ENCODE measurements around the gene PRCD.
"Not testable (repeated sequence)": the region's sequence is repeated elsewhere in the genome, so short reads cannot be mapped to it uniquely, and the experiment has no call there.

PRCD gene

DNA sequence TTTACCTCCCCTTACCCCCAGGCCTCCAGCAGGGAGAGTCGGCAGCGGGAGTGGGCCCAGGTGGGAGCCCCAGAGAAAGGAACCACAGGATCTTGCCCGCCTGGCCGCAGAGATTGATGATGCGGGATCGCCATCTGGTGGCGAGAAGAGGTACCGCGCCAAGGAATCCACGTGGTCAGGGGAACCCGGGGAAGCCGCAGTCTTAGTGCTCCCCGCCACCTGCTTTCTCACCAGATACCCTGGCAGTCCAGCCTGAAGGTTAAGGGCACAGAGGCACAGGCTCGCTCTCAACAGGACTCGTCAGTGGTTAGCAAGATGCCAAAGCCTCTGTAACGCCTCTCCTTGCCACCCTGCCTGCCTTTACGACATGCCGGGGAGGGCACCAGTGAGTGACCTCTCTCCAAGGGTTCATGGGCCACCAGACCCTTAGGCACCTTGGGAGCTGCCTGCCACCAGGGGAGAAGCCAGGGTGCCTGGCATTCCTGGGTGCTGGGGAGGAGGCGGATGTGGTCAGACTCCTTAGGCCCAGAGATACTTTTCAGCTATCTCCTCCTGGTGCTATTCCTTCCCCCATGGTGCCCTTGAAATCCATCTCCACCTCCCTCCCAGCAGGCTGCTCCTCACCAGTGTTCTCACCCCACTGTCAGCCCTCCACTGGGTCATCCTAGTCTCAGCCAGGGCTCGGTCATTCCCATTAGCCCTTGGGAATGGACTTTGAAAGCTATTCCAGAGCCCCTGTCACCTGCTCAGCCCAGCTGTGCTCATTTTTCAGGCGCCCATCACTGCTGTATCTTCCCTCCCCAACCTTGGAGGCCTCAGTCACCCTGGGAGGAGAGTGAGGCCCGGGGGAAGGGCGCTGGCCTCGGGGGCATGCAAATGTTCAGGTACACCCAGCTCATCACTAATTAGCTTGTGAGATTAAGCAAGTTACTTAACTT lies 33.2 kb upstream of the PRCD start:
- peak; percentile 58 for DNase-seq

DNA sequence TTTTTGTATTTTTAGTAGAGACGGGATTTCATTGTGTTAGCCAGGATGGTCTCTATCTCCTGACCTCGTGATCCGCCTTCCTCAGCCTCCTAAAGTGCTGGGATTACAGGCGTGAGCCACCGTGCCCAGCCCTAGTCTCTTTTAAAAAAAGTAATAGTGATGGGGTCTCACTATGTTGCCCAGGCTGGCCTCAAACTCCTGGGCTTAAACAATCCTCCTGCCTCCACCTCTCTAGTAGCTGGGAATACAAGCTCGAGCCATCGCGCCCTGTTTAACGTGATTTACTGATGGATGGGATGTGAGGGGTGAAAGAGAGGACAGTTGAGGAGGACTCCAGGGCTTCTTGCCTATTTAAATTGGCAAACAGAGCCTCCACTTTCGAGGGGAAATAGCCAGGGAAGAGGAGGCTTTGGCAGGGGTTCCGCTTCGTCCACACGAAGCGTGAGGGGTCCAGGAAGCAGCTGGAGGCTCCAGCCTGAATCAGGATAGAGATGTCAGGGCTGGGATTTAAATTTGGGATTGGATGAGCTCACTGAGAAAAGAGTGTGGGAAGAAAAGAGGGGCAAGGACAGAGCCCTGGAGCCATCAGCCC lies 31.3 kb upstream of the PRCD start:
- not testable (repeated sequence) for DNase-seq

DNA sequence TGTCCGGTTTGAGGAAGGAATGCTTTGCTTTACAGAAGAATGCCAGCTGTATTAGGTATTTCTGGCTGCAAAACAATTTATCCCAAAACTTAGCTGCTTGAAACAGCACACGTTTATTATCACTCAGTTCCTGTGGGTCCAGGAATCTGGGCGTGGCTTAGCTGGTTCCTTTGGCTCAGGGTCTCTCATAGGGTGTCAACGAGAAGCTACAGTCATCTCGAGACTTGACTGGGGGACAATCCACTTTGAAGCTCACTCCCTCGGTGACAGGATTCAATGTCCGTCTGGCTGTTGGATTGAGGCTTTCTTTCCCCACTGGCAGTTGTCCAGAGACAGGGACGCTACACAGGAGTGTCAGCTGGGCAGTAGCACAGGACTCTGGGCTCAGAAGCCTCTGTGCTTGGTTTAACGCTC lies 29.0 kb upstream of the PRCD start:
- DNase-seq, result no peak

DNA sequence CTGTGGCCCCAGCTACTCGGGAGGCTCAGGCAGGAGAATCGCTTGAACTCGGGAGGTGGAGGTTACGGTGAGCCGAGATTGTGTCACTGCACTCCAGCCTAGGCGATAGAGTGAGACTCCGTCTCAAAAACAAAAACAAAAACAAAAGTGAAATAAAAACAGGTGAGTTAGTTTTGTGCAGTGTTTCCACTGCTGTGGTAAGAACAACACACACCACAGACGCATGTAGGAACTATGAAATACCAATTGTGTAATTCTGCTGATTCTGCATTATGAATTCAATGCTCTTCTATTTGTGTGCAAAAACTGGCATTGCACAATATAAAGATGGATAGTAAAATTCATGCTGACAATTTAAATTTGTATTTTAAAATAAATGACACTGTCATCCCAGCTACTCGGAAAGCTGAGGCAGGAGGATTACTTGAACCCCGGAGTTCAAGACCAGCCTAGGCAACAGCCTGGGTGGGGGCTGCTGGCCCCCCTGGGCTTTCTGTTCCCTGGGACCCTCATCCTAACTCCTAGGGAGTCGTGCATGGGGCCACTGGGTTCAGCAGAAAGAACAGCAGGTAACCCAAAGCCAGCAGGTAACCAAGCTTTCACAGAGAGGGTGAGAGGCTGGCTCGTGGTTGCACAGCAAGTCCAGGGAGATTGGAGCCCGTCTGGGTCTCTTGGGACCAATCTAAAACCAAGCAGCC lies 28.0 kb upstream of the PRCD start:
- DNase-seq, result peak; percentile 90

DNA sequence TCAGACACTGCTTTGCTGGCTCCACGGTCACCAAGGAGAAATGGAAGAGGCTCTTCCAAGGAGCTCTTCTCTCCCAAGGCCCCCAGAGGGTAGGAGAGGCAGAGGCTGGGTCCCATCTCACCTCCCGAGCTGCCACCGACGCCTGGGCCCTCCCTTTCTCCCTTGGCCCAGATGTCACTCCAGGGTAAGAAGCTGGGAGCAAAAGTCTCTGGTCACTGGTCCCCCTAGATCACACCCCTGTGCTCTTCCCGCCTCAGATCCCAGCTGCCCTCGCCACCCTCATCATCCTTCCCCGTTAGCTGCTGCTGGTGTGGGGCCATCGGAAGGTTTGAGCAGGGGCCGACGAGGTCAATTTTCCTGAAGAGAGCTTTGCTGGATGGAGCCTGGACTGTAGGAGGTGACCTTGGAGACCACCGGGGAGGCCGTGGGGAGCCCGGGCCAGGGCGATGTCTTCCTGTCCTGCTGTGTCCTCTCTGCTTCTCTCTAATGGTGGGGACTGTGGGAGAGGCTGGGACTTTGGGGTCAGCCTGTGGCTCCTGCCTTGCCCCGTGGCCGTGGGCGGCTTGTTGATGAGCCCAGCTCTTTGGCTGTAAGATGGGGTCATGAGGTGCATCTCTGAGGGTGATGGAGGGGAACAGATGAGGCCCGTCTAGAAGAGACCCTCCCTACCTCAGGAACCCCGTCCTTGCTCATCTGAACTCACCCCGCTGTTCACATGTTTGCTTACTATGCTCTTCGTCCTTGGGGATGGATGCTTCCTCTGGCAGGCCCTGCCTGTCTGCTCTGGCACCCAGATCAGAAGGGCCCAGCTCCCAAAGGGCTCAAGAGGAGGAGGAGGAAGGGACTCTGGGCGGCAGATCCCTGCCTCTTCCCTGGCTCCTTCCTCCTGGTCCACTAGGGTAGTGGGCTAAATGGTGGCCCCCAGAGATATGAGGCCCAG lies 27.2 kb upstream of the PRCD start:
- DNase-seq, result no peak

DNA sequence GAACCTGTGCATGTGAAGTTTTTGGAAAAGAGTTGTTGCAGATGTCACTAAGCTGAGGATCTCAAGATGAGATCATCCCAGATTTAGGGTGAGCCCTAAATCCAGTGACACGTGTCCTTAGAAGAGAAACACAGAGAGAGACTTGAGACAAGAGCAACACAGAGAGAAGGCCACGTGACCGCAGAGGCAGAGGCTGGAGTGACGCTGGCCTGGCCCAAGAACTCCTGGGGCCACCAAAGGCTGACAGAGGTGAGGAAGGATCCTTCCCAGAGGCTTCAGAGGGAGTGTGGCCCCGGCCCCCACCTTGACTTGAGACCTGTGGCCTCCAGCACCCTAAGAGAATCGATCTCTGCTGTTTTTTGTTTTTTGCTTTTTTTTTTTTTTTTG lies 26.5 kb upstream of the PRCD start:
- no peak for DNase-seq

DNA sequence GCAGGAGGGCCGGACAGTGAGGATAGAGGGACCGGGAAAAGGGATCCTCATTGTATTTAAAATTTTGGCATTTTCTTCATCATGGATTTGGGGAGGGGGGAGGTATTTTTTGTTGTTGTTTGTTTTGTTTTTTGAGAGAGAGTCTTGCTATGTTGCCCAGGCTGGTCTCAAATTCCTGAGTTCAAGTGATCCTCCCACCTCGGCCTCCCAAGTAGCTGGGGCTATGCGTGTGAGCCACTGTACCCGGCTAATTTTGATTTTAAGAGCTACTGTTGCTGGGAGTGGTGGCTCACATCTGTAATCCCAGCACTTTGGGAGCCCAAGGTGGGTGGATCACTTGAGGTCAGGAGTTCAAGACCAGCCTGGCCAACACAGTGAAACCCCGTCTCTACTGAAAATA lies 25.5 kb upstream of the PRCD start:
- not testable (repeated sequence) for DNase-seq

DNA sequence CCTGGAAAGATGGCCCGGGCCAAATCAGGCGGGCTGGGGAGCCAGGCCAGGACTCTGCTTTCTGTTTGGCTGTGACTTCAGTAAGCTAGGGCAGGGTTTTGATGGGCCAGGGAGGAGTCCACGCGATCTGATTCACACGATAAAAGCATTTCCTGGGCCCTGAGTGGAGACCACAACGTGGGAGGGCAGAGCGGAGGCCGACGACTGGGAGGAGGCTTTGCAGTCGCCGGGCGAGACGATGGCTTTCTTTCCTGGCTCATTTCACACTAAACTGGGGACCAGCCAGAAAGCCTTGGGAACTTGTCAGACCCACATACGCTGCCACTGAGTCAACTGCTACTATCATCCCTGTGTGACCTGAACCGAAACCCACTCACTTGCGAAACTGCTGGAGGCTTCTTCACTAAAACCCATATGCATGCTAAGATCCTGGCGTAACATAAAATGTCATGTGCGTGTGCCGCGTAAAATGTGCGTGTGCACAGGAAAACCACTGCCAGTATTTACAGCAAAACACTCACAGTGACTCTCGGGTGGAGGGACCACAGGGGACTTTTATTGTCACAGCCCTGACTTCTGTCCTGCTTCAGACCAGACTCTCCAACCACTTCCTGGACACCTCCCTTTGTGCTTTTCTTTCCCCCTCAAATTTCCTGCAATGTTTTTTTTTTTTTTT lies 24.4 kb upstream of the PRCD start:
- peak; percentile 99 for DNase-seq

DNA sequence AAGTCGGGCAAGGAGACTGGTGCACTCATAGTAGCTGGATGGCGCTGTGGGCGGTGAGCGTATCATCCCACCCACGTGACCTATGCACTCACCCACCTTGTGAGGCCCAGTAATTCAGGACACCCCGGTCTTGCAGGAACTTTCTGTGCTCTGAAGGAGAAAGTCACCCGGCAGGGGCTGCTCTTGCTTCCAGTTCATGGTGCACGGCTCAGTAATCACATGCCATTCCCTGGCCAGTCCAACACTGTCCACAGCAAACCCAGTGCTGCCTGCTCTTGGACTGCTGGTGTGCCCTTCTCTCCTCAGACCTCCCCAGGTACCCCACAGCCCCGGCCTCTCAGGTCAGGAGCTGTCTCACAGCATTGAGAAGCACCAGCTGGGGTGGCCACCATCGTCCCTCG lies 22.2 kb upstream of the PRCD start:
- peak; percentile 92 for DNase-seq

DNA sequence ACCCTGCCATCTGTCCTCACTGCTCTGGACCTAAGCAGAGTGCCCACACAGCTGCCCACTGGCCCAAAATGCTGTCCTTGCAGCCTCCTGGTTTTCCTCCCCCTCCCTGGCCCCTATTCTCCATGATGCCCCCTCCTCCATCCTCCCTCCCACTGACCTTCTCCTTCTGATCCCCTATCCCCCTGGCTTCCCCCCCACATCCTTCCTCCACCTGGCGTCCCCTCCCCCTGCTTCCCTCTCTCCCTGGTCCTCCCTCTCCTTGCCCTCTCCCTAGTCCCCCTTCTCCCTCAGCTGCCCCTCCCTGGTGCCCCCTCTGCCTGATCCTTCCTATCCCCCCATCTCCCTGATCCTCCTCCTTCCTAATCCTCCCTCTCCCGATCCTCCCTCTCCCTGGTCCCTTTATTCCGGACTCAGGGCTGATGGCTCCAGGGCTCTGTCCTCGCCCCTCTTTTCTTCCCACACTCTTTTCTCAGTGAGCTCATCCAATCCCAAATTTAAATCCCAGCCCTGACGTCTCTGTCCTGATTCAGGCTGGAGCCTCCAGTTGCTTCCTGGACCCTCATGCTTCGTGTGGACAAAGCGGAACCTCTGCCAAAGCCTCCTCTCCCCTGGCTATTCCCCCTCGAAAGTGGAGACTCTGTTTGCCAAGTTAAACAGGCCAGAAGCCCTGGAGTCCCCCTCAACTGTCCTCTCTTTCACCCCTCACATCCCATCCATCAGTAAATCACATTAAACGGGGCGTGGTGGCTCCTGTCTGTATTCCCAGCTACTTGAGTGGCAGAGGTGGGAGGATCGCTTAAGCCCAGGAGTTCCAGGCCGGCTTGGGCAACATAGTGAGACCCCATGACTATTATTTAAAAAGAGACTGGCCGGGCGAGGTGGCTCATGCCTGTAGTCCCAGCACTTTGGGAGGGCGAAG lies 20.5 kb upstream of the PRCD start:
- DNase-seq, result no peak

DNA sequence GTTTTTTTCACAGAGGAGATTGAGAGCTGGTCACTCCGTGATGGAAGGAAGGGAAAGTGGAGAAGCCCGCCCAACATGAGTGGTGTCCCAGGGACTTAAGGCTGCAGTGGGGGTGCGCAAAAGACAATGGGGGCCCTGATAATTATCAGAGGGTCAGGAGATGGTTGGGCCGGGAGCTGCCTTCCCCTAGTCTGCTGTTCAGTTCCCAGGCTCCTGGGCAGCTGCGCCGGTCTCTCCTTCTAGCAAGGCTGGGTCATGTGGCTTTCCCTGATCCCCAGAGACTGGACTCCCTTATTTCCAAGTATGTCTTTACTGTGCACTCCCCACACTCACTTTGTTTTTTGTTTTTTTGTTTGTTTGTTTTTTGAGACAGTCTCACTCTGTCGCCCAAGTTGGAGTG lies 18.6 kb upstream of the PRCD start:
- no peak for DNase-seq

DNA sequence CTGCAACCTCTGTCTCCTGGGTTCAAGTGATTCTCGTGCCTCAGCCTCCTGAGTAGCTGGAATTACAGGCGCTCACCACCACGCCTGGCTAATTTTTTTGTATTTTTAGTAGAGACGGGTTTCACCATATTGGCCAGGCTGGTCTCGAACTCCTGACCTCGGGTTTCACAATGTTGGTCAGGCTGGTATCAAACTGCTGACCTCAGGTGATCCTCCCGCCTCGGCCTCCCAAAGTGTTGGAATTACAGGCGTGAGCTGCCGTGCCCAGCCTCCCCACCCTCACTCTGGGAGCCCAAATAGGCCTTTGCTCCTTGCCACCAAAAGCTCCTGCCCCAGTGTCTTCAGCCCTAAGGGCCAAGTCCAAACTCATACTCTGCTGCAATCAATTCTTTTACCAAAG lies 18.2 kb upstream of the PRCD start:
- DNase-seq, result not testable (repeated sequence)

DNA sequence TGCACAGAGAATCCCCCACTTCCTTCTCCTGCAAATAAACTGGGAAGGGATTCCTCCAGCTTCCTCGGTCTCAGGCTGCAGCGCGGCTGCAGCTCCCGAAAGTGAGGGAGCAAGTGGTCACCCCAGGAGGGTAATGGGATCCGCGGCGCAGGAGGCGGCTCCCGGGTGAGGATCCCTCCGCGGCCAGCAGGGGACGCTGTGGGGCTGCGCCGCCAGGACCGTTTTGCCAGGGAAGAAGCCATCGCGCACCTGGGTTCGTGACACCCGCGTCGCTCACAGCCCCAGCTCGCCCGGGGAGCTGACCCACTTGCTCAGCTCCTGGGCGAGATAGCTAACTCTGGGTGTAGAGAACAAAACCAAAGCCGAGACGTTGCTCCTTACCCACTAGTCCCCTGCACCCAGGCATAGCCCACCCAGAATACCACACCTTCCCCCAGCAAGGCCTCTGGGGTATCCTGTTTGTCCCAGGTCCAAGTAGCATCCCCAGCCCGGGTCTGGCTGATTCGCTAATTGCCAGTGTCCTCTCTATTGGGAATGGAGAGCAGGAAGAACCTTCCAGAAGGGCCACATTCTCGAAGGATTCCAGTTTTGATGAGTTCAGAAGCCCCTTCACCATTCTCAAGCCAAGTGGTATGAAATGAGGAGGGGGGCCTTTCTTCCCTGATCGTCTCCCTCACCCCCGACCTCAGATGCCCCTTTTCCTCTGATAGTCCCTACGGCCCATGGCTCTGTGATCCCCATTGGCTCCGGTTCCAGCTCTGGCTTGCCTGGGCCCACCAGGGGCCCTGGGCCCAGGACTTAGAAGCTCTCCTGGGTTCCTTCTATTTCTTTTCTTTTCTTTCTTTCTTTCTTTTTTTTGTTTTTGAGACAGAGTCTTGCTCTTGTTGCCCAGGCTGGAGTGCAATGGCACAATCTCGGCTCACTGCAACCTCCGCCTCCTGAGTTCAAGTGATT lies 16.5 kb upstream of the PRCD start:
- peak; percentile 50 for DNase-seq

DNA sequence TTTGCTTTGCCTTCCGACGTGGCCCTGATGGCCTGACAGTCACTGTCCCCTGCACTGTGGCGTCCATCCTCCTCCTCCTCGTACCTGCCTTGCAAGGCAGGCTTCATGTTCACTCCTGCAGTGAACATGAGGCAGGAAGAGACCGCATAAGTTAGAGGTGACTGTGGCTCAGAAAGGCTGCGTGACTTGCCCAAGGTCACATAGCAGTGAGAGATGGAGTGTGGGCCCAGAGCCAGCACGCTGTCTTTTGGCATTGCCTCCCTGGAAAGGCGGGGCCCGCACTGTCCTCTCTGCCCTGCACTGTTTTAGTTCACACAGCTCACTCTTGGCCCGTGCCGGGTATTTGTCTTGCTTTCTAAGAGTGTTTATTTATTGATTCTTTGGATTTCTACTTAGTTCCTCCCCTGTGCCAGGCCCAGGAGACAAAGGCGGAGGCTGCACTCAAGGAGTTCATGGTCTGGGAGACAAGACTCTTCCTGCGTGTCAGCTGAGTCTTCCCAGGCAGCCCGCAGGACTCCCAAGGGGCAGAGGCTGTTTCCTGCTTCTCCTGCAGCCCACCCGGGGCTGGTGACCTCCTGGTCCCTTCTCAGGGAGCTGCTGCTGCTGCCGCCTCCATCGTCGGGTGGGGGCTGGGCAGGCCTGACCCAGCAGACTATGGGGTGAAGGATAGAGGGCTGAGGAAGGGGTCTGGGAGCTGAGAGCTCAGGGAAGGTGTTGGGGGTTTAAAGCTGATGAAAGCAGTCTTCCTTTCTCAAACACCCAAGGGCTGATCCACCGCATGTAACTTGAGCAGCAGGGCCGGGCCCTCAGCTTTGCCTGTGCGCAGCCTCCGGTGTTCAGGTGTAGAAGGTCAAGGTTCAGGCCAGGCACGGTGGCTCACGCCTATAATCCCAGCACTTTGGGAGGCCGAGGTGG lies 15.0 kb upstream of the PRCD start:
- DNase-seq, result no peak

DNA sequence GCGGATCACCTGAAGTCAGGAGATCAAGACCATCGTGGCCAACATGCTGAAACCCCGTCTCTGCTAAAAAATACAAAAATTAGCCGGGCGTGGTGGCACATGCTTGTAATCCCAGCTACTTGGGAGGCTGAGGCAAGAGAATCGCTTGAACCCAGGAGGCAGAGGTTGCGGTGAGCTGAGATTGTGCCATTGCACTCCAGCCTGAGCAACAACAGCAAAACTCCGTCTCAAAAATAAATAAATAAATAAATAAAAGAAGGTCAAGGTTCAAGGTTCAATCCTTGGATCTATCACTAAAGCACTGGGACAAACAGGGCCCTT lies 14.4 kb upstream of the PRCD start:
- not testable (repeated sequence) for DNase-seq

DNA sequence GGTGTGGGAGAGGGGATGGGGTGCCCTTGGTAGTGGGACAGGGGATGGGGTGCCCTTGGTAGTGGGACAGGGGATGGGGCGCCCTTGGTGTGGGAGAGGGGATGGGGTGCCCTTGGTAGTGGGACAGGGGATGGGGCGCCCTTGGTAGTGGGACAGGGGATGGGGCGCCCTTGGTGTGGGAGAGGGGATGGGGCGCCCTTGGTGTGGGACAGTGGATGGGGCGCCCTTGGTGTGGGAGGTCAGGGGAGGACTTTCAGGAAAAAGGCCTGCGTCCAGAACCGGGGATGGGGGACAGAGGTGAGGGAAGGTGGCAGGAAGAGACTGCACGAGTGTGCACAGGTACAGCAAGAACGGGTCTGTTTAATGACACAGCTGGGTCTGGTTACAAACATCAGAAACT lies 12.8 kb upstream of the PRCD start:
- DNase-seq, result not testable (repeated sequence)

DNA sequence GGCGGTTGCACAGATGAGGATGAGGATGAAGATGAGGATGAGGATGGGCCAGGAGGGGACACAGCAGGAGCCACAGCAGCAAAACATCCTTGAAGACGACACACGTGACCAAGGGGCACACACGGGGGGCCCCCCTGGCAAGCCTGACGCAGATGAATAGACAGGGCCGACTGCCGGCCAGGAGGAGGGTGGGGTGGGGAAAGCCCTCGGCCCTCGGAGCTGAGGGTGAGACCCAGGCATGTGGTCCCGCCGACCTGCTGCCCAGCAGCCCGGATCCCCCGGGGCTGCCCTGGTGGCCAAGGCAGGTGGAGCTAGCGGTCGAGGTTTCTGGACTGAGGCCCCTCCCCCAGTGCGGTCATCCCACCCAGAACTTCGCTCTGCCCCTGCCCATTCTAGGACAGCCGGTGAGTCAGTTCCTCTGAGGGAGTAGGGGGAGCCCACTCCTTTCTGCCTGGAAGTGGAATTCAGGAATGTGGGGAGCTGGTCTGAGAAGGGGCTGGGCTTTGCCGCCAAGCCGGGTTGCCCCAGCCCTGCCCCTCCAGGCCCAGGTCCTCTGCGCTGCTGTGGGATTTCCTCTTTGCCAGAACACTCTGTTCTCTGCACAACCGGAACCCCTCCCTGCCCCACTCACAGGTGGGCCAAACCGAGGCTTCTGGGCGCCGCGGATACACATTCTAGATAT lies 12.3 kb upstream of the PRCD start:
- no peak for DNase-seq

DNA sequence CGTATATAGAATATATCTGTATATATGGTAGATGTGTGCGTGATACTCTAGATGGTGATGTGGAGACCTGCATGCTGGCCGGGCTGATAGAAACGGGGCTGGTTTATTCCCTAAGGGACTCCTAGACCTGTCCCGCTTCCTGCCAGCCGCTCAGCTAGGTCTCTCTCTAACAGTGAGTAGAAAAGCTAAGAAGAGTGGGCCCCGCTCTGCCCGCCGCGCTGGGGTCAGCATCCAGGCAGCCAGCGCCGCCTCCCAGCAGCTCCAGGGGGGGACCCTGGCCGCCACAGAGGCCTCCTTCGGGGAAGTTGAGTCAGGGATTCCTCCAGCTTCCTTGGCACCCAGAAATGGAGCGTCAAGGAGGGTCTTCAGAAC lies 11.7 kb upstream of the PRCD start:
- DNase-seq, result no peak

Measured in inflammatory macrophage treated with lipopolysaccharide for 4 hours (primary cell).